Activated naive CD4-positive, alpha-beta T cell treated with anti-CD3 and anti-CD28 coated beads, Interleukin-2, amount 50 U/mL, for 16 hours (primary cell): Measurements from ENCODE around the gene TAF11L2.
"Not testable (repeated sequence)": the region's sequence is repeated elsewhere in the genome, so short reads cannot be mapped to it uniquely, and the experiment has no call there.

Source experiments
- DNase-seq: peaks from one replicate; pipeline ENCODE4 v3.0.0-alpha.2; 2020

TAF11L2 gene

GRCh38 chr5:17497931-17498330 is at the start of gene TAF11L2:
TSS of gene TAF11L2 (plus strand) at chr5:17498231.
- DNase-seq = not testable (repeated sequence)

DNA sequence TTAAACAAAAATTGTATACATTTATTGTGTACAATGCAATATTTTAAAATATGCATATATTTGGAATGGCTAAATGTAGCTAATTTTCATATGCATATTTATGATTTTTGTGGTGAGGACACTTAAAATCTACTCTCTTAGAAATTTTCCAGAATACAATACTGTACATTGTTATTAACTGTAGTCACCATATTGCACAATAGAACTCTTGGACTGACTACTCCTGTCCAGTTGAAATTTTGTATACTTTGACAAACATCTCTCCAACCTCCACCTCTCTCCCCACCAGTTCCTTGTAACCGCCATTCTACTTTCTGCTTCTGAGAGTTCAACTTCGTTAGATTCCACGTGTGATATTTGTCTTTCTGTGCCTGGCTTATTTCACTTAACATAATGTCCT is 49.2 kb upstream of the TAF11L2 start:
- DNase-seq = no peak

GRCh38 chr5:17452936-17453335 is 45.1 kb upstream of the TAF11L2 start:
- no peak for DNase-seq

DNA sequence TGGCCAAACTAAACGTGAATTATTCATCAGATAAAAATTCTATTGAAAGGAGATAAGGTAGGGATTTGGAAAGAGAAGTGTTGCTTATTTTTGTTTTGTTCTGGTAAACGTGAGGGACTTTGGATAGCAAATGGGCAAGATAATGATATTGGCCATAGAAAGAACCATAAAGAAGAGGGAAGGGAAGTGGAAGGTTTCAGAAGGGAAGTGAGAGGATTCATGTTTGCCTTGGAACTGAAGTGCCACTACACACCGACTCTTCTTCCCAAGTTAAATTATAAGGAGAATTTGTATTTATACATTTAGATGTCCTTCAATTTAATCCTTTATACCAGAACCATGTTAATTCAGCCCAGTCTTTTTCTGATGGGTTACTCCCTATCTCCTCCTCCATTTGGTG is 42.1 kb upstream of the TAF11L2 start:
- DNase-seq = no peak

- DNase-seq = no peak
These were observed 36.2 kb upstream of the TAF11L2 start for GRCh38 chr5:17461793-17462192.

GRCh38 chr5:17463653-17464052 is 34.4 kb upstream of the TAF11L2 start:
- DNase-seq = no peak

DNA sequence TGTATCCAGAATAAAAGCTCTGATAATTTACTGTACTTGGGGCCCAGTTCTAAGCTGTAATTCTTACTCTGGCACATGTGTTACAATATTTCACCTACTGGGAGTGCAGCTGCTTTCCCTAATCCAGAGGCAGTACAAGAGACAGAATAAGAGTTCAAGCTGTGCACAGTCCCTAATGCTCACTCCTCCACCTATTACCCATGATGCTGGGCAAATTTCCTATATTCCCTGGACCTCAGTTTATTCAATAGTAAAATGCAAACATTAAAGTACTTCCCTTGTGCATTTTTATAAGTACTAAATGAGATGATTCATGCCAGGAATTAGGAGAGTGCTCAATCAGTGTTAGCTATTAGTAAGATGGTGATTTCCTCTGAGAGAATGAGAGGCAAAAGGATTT is 28.0 kb upstream of the TAF11L2 start:
- no peak for DNase-seq

DNA sequence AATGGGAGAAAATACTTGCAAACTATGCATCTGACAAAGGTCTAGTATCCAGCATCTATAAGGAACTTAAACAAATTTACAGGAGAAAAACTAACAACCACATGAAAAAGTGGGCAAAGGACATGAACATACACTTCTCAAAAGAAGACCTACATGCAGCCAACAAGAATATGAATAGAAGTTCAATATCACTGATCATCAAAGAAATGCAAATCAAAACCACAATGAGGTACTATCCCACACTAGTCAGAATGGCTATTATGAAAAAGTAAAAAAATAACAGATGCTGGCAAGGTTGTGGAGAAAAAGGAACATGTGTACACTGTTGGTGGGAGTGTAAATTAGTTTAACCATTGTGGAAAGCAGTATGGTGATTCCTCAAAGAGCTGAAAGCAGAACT is 23.0 kb upstream of the TAF11L2 start:
- not testable (repeated sequence) for DNase-seq

- no peak for DNase-seq
These were observed 21.0 kb upstream of the TAF11L2 start for GRCh38 chr5:17477043-17477442.

- DNase-seq = no peak
These were observed 20.3 kb upstream of the TAF11L2 start for GRCh38 chr5:17477573-17478265.

GRCh38 chr5:17481378-17481777 is 16.7 kb upstream of the TAF11L2 start:
- no peak for DNase-seq

DNA sequence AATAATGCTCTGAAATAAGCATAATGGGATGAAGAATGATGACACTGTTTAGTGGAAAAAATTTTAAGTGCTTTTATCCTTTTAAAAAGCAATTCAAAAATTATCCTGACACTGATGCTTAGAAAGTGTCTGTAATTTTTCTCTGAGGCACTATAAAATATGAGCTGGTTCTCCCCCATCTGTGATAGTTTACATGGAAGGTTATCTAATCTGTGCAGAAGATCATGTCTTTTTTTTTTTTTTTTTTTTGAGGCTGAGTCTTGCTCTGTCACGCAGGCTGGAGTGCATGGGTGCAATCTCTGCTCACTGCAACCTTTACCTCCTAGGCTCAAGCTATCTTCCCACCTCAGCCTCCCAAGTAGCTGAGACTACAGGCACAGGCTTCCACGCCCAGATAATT is 15.2 kb upstream of the TAF11L2 start:
- no peak for DNase-seq

- not testable (repeated sequence) for DNase-seq
These were observed 11.4 kb upstream of the TAF11L2 start for GRCh38 chr5:17486464-17487173.

DNA sequence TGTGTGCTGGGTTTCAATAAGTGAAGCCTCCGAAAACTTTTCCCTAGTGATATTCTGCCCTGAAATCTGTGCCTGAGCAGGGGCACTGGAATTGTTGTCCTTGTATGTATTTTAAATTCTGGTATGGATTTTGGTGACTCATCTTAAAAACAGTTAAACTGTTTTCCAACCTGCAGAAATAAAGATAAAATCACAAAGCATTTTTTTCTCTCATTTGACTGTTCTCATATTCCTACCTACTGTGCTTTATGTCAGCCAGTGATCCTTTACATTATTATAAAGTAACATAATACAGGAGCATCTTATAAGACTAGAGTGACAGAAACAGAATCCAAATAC is 10.9 kb upstream of the TAF11L2 start:
- DNase-seq = no peak

DNA sequence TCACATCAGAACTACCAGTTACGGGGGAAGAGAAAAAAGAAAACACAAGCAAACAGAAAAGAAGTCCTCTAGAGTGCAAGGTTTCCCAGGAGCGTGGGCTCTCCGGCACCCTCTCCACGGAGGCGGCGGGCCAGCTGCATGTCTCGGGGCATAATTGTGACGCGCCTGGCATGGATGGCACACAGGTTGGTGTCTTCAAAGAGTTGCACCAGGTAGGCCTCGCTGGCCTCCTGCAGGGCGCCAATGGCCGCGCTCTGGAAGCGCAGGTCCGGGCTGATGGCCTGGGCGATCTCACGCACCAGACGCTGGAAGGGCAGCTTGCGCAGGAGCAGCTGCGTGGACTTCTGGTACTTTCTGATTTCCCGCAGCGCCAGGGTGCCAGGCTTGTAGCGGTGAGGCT is 6.8 kb upstream of the TAF11L2 start:
- not testable (repeated sequence) for DNase-seq

- DNase-seq = no peak
These were observed 5.3 kb upstream of the TAF11L2 start for GRCh38 chr5:17492770-17493169.

GRCh38 chr5:17497446-17497845 is 585 bp upstream of the TAF11L2 start:
- no peak for DNase-seq

DNA sequence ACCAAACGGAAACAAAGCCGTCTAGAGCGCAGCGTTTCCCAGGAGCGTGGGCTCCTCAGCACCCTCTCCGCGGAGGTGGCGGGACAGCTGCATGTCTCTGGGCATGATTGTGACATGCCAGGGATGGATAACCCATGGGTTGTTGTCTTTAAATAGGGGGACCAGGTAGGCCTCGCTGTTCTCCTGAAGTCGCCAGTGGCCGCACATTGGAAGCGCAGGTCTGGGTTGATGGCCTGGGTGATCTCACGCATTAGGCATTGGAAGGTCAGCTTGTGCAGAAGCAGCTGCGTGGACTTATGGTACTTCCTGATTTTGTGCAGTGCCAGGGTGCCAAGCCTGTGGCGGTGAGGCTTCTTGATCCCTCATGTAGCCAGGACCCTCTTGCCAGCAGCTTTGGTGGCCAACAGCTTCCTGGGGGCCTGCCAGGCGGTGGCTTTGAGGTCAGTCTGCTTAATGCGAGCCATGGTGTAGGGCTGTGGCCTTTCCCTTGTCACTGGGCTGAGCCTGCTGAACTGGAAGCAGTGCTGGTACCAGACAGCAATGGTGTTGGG is 13.8 kb downstream of the TAF11L2 start:
- DNase-seq = no peak

- not testable (repeated sequence) for DNase-seq
These were observed 19.5 kb downstream of the TAF11L2 start for GRCh38 chr5:17517526-17517925.

GRCh38 chr5:17518067-17518466 is 20.0 kb downstream of the TAF11L2 start, which contains the start of gene TAF11L3:
TSS of gene TAF11L3 (plus strand) at chr5:17518367.
- not testable (repeated sequence) for DNase-seq

DNA sequence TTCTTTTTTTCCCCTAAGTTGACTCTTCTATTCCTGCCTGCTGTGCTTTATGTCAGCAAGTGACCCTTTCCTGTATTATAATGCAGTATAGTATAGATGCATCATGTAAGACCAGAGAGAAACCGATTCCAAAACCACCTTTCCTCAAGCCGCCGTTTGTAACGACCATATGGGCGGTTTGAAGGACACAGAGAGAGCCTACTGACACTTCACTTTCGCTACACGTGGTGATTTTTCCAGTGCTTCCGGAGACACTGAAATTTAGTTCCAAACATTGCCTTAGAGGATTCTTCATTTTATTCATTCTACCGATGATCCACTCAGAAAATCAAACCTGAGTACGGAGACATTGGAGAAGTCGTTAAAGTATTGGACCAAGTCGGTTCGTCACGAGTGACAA is 21.5 kb downstream of the TAF11L2 start:
- DNase-seq = not testable (repeated sequence)

GRCh38 chr5:17521501-17521900 is 23.5 kb downstream of the TAF11L2 start, which contains the start of gene TAF11L4:
TSS of gene TAF11L4 (plus strand) at chr5:17521801.
- DNase-seq = not testable (repeated sequence)

GRCh38 chr5:17524935-17525334 is 26.9 kb downstream of the TAF11L2 start, which contains the start of gene TAF11L5:
TSS of gene TAF11L5 (plus strand) at chr5:17525235.
- DNase-seq = not testable (repeated sequence)

GRCh38 chr5:17526504-17526903 is 28.5 kb downstream of the TAF11L2 start:
- not testable (repeated sequence) for DNase-seq
